Endothelial cell (in vitro differentiated cells): ENCODE measurements around the gene FBXO48. TPM values are rescaled to one million over a fixed set of nuclear protein-coding genes. Genes with fewer than 3 reads are reported as not detected.

Experiments used
- DNase-seq: peaks from one replicate; pipeline ENCODE4 v3.0.0; 2021; ENCODE audit warnings: low spot score
- H3K27ac Mint-ChIP-seq: one replicate; pipeline ENCODE4 v1.8.0; 2021; ENCODE audit warnings: mixed read lengths, inconsistent platforms; ENCODE audit not compliant: unreplicated experiment
- H3K27me3 Mint-ChIP-seq: one replicate; pipeline ENCODE4 v1.8.0; 2021; ENCODE audit warnings: mild to moderate bottlenecking, moderate library complexity, mixed read lengths, inconsistent platforms; ENCODE audit not compliant: unreplicated experiment
- H3K36me3 Mint-ChIP-seq: one replicate; pipeline ENCODE4 v1.8.0; 2021; ENCODE audit warnings: mild to moderate bottlenecking, low read depth, mixed read lengths, inconsistent platforms; ENCODE audit not compliant: unreplicated experiment
- H3K4me1 Mint-ChIP-seq: one replicate; pipeline ENCODE4 v1.8.0; 2021; ENCODE audit warnings: mild to moderate bottlenecking, mixed read lengths, inconsistent platforms; ENCODE audit not compliant: unreplicated experiment
- H3K4me3 Mint-ChIP-seq: one replicate; pipeline ENCODE4 v1.8.0; 2021; ENCODE audit warnings: mild to moderate bottlenecking, mixed read lengths, inconsistent platforms; ENCODE audit not compliant: unreplicated experiment
- H3K9me3 Mint-ChIP-seq: one replicate; pipeline ENCODE4 v1.8.0; 2021; ENCODE audit warnings: mixed read lengths, inconsistent platforms; ENCODE audit not compliant: unreplicated experiment
- total RNA-seq: library from RNA; stranded (reverse); fragmentation: NEBNext Ultra II Directional; extraction: Animal tissue kit (Norgen Biotek cat#: 25700); gene quantifications from one replicate; pipeline ENCODE4 v1.2.1, GENCODE V29; 2021; ENCODE audit not compliant: unreplicated experiment
- TF ChIP-seq, protein P1 (sequence below): fragments of 200-600 bp; sonication (generic); IDR thresholded peaks from one replicate; pipeline ENCODE4 v1.5.0; 2021; ENCODE audit warnings: antibody characterized with exemption; ENCODE audit not compliant: unreplicated experiment

The FBXO48 gene
- total RNA-seq, 1 donor from 2014 or later: 1.6 TPM

DNA sequence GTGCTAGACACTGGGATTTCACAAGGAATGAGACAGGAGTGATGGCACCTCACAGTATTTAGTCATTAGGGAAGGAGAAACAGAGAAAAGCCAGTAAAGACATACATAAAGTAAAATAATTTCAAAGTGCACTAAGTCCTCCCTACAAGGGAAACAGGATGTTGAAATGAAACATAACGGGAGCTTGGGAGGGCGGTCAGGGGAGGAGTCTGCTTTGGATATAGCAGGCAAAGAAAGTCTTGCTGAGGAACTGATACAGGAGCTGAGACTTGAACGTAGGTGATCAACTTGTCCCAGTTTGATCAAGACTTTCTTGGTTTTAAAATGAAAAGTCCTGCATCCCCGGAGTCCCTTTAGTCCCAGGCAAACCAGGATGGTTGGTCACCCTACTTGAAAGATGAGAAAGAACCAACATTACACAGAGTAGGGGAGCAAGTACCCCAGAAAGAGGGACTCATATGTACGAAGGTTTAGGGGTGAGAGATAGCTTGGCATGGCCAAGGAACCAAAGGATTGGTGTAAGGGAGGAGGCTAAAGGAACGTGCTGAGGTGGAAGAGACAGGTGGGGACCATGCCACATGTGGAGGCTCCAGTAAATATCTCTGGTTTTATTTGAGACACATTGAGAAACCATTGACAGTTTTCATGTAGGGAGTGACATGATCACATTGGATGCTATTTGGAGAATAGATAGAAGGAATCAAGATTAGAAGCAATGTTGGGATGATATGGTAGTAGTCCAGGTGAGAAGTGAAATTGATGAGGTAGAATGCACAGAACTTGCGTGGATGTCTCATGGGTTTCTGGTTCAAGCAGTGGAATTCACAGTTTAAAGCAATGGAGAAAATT is 28.4 kb downstream of the FBXO48 start:
- Mint-ChIP-seq H3K9me3 (no peaks in the 10 kb centered on the region), H3K27me3 (peaks cover 3% of the 10 kb centered on the region), H3K4me1 (peaks cover 5% of the 10 kb centered on the region), H3K36me3 (no peaks in the 10 kb centered on the region), H3K27ac (no peak overlapping the region), H3K4me3 (no peak overlapping the region)
- no peak for DNase-seq
- TF ChIP-seq, protein P1, sequence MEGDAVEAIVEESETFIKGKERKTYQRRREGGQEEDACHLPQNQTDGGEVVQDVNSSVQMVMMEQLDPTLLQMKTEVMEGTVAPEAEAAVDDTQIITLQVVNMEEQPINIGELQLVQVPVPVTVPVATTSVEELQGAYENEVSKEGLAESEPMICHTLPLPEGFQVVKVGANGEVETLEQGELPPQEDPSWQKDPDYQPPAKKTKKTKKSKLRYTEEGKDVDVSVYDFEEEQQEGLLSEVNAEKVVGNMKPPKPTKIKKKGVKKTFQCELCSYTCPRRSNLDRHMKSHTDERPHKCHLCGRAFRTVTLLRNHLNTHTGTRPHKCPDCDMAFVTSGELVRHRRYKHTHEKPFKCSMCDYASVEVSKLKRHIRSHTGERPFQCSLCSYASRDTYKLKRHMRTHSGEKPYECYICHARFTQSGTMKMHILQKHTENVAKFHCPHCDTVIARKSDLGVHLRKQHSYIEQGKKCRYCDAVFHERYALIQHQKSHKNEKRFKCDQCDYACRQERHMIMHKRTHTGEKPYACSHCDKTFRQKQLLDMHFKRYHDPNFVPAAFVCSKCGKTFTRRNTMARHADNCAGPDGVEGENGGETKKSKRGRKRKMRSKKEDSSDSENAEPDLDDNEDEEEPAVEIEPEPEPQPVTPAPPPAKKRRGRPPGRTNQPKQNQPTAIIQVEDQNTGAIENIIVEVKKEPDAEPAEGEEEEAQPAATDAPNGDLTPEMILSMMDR: no peak

DNA sequence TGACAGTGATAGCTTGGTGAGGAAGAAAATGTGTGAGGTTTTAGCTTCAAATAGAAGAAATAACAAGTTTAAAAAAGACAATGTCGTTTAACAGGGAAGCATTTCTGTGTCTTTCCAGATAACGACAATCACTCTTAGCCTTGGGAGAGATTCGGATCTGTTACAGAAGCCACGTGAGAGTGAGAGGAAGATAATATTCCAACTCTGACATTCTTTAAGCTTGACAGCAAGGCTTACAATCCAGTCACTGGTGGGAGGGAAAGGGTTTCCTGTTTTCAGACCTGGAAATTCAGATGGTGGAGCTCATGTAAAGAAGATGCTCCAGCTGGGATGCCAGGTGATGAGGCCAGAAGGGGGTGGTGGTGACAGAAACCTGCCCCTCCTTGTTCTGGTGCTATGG is 30.8 kb downstream of the FBXO48 start:
- peaks cover 3% of the 10 kb centered on the region for H3K27me3 Mint-ChIP-seq
- H3K36me3 Mint-ChIP-seq: peaks cover 4% of the 10 kb centered on the region
- TF ChIP-seq, protein P1: no peak
- H3K27ac Mint-ChIP-seq: peak overlapping the region; percentile 1
- H3K9me3 Mint-ChIP-seq: no peaks in the 10 kb centered on the region
- no peak overlapping the region for H3K4me3 Mint-ChIP-seq
- H3K4me1 Mint-ChIP-seq: peaks cover 5% of the 10 kb centered on the region
- DNase-seq: no peak

- Mint-ChIP-seq H3K36me3 (peaks cover 4% of the 10 kb centered on the region), H3K27ac (no peak overlapping the region), H3K4me3 (no peak overlapping the region), H3K4me1 (peaks cover 5% of the 10 kb centered on the region), H3K9me3 (no peaks in the 10 kb centered on the region), H3K27me3 (peaks cover 3% of the 10 kb centered on the region)
- TF ChIP-seq, protein P1: no peak
- no peak for DNase-seq
Observed at GRCh38 chr2:68435615-68436014, 31.5 kb downstream of the FBXO48 start.

DNA sequence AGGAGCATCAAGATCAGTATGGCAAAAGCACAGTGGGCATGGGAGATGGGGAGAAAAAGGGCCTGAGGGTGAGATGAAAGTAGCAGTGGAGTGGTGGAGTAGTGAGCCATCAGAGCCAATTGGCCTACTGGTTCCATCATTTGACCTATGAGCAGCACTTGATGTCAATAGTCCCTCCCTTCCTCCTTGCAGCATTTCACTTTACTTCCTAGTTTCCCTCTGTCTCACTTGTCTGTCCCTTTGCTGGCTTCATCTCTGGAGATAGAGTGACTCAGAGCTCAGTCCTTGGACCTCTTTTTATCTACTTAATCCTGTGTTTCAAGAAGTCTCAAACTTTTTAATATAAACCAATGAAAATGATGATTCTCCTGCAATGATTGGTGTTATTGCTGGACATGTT is 32.1 kb downstream of the FBXO48 start:
- H3K4me1 Mint-ChIP-seq: peaks cover 5% of the 10 kb centered on the region
- H3K36me3 Mint-ChIP-seq: peaks cover 4% of the 10 kb centered on the region
- DNase-seq: no peak
- H3K27ac Mint-ChIP-seq: no peak overlapping the region
- no peaks in the 10 kb centered on the region for H3K9me3 Mint-ChIP-seq
- H3K4me3 Mint-ChIP-seq: no peak overlapping the region
- TF ChIP-seq, protein P1: no peak
- H3K27me3 Mint-ChIP-seq: peaks cover 3% of the 10 kb centered on the region
